OCI-LY1 (cell line): ENCODE results near the gene BET1.

Source experiments
- H2AFZ ChIP-seq: fragments of 200-600 bp; sonication (generic), shearing (Covaris generic); 2 replicates; pipeline ENCODE4 v1.6.0; 2014; ENCODE audit warnings: antibody characterized with exemption, mild to moderate bottlenecking, low read length
- H3F3A ChIP-seq: fragments of 200-600 bp; sonication (generic), shearing (Covaris generic); 2 replicates; pipeline ENCODE4 v1.6.0; 2014; ENCODE audit warnings: mild to moderate bottlenecking, antibody characterized with exemption, low read length, moderate library complexity; ENCODE audit not compliant: insufficient read depth
- H3K27ac ChIP-seq: fragments of 200-600 bp; sonication (generic); 2 replicates; pipeline ENCODE4 v1.5.1; 2014; ENCODE audit warnings: low read length, mixed run types, mild to moderate bottlenecking, low read depth; ENCODE audit not compliant: poor library complexity, severe bottlenecking
- H3K27me3 ChIP-seq: fragments of 200-600 bp; sonication (generic); 2 replicates; pipeline ENCODE4 v1.6.0; 2014; ENCODE audit warnings: antibody characterized with exemption, mild to moderate bottlenecking, low read length, moderate library complexity; ENCODE audit not compliant: insufficient read depth
- H3K36me3 ChIP-seq: fragments of 200-600 bp; sonication (generic); 2 replicates; pipeline ENCODE4 v1.6.1; 2014; ENCODE audit warnings: mild to moderate bottlenecking, antibody characterized with exemption, low read length, moderate library complexity, mixed read lengths; ENCODE audit not compliant: insufficient read depth
- H3K4me1 ChIP-seq: fragments of 200-600 bp; sonication (generic); 2 replicates; pipeline ENCODE4 v1.5.1; 2014; ENCODE audit warnings: mild to moderate bottlenecking, low read length, moderate library complexity; ENCODE audit not compliant: insufficient read depth, severe bottlenecking
- H3K4me2 ChIP-seq: fragments of 200-600 bp; sonication (generic), shearing (Covaris generic); 2 replicates; pipeline ENCODE4 v1.6.1; 2014; ENCODE audit warnings: low read length
- H3K4me3 ChIP-seq: fragments of 200-600 bp; sonication (generic); 2 replicates; pipeline ENCODE4 v1.5.1; 2014; ENCODE audit warnings: low read length, low read depth, mild to moderate bottlenecking, mixed read lengths; ENCODE audit not compliant: poor library complexity, severe bottlenecking
- H3K79me2 ChIP-seq: fragments of 200-600 bp; shearing (Covaris generic); 2 replicates; pipeline ENCODE4 v1.6.1; 2016; ENCODE audit warnings: mixed run types, low read length, mixed read lengths; ENCODE audit not compliant: insufficient read depth
- H3K9ac ChIP-seq: fragments of 200-600 bp; sonication (generic), shearing (Covaris generic); 2 replicates; pipeline ENCODE4 v1.6.1; 2014; ENCODE audit warnings: mild to moderate bottlenecking, low read length, mixed read lengths
- H3K9me2 ChIP-seq: fragments of 200-600 bp; sonication (generic), shearing (Covaris generic); 2 replicates; pipeline ENCODE4 v1.6.1; 2014; ENCODE audit warnings: low read depth, mild to moderate bottlenecking, low read length, mixed read lengths
- H3K9me3 ChIP-seq: fragments of 200-600 bp; shearing (Covaris generic); 2 replicates; pipeline ENCODE4 v1.6.1; 2014; ENCODE audit warnings: low read length, mixed read lengths
- H4K20me1 ChIP-seq: fragments of 200-600 bp; sonication (generic), shearing (Covaris generic); 2 replicates; pipeline ENCODE4 v1.6.0; 2016; ENCODE audit warnings: mild to moderate bottlenecking, low read length; ENCODE audit not compliant: insufficient read depth
- CTCF ChIP-seq: fragments of 200-600 bp; sonication (generic), shearing (Covaris generic); IDR thresholded peaks from 2 replicates; pipeline ENCODE4 v1.5.1; 2017; ENCODE audit warnings: mild to moderate bottlenecking, antibody characterized with exemption, low read length, moderate library complexity, mixed read lengths
- EZH2 ChIP-seq: fragments of 200-600 bp; sonication (generic), shearing (Covaris generic); IDR thresholded peaks from 2 replicates; pipeline ENCODE4 v1.8.0; 2017; ENCODE audit warnings: borderline replicate concordance, mixed run types, mild to moderate bottlenecking, antibody characterized with exemption, low read length, moderate library complexity, mixed read lengths

BET1 gene

GRCh38 chr7:94050046-94050445, 45.9 kb upstream of the BET1 start:
- no peaks in the 10 kb centered on the region for H3K9me3 ChIP-seq
- H4K20me1 ChIP-seq: no peaks in the 10 kb centered on the region
- H3K9ac ChIP-seq: peak overlapping the region; percentile 62
- no peaks in the 10 kb centered on the region for H3K79me2 ChIP-seq
- peak overlapping the region; percentile 41 for H3K4me3 ChIP-seq
- peaks cover 100% of the 10 kb centered on the region for H3K4me1 ChIP-seq
- H3K4me2 ChIP-seq: peak overlapping the region; percentile 69
- 0 out of 2 replicates have a peak overlapping the region, but pooled peaks have one; percentile 10 for H2AFZ ChIP-seq
- peaks cover 11% of the 10 kb centered on the region for H3F3A ChIP-seq
- H3K36me3 ChIP-seq: no peaks in the 10 kb centered on the region
- H3K27ac ChIP-seq: peak overlapping the region; percentile 97
- H3K27me3 ChIP-seq: no peaks in the 10 kb centered on the region
- no peak for TF ChIP-seq EZH2
- no peak for TF ChIP-seq CTCF
- H3K9me2 ChIP-seq: no peaks in the 10 kb centered on the region

GRCh38 chr7:94049615-94050014, 45.5 kb upstream of the BET1 start:
- Histone ChIP-seq H3K9ac (peak overlapping the region; percentile 62), H3K79me2 (no peaks in the 10 kb centered on the region), H3K4me3 (peak overlapping the region; percentile 41), H3K9me3 (no peaks in the 10 kb centered on the region), H2AFZ (peak overlapping the region; percentile 10; the same call in 1 of the 2 replicates), H3F3A (peaks cover 11% of the 10 kb centered on the region), H4K20me1 (no peaks in the 10 kb centered on the region), H3K9me2 (no peaks in the 10 kb centered on the region), H3K4me2 (peak overlapping the region; percentile 69), H3K4me1 (peaks cover 100% of the 10 kb centered on the region), H3K27me3 (no peaks in the 10 kb centered on the region), H3K27ac (peak overlapping the region; percentile 97), H3K36me3 (no peaks in the 10 kb centered on the region)
- TF ChIP-seq CTCF (no peak), EZH2 (no peak)

DNA sequence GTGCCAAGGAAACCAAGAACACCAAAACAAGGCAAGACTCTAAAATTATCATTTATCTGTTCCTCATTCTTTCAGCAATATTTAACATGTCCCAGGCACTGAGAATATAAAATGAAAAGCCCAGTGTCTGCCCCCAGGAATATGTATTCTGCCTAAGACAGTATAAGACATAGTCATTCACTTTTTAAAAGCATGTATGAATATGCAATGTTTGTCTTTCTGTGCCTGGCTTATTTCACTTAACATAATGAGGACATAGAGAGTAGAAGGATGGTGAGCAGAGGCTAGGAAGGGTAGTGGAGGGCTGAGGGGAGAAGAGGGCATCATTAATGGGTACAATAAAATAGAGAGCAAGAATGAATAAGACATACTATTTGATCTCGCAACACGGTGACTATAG, 44.6 kb upstream of the BET1 start:
- Histone ChIP-seq H2AFZ (no peak overlapping the region), H3F3A (peaks cover 11% of the 10 kb centered on the region), H3K36me3 (no peaks in the 10 kb centered on the region), H3K4me2 (no peak overlapping the region; the same call in 1 of the 2 replicates), H3K4me1 (peaks cover 97% of the 10 kb centered on the region), H4K20me1 (no peaks in the 10 kb centered on the region), H3K27me3 (no peaks in the 10 kb centered on the region), H3K27ac (peak overlapping the region; percentile 97), H3K9ac (no peak overlapping the region; the same call in 1 of the 2 replicates), H3K79me2 (no peaks in the 10 kb centered on the region), H3K4me3 (no peak overlapping the region), H3K9me3 (no peaks in the 10 kb centered on the region), H3K9me2 (no peaks in the 10 kb centered on the region)
- TF ChIP-seq CTCF (no peak), EZH2 (no peak)
